ENCODE results near the gene UQCRQ. TPM values are rescaled to one million over a fixed set of nuclear protein-coding genes. Genes with fewer than 3 reads are reported as not detected.

UQCRQ gene
- total RNA-seq, 1 donor from 2014 or later: 1,839 TPM

DNA sequence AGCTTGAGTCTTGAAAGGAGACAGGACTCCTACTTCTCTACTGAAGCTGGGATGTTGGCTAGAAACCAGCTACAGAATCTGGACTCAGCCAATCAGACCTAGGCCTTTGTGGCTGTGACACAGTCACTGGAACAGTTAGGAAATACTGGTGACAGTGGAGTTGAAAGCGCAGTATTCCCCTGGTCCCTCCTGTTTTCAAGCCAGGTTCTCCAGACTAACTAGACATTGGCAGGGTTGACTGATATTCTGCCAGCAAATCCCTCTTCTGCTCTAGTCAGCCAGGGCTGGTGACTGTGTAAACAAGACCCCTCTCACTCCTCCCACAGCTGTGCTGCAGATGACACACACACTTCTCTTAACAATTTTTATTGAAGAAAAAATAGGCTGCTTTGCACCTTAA, 44.7 kb upstream of the UQCRQ start:
- no peaks in the 10 kb centered on the region for H3K9me3 ChIP-seq (replicated peaks)
- H3K27me3 ChIP-seq (ENCODE audit: low read depth): peaks cover 8% of the 10 kb centered on the region
- H3K36me3 ChIP-seq: peaks cover 4% of the 10 kb centered on the region
- DNase-seq: no peak
- H3K4me3 ChIP-seq: no peak overlapping the region
- intact Hi-C loops (cut with micrococcal nuclease): no loop called here
- H3K27ac ChIP-seq (replicated peaks): no peak overlapping the region
- peaks cover 28% of the 10 kb centered on the region for H3K4me1 ChIP-seq
- TF ChIP-seq, protein P1, sequence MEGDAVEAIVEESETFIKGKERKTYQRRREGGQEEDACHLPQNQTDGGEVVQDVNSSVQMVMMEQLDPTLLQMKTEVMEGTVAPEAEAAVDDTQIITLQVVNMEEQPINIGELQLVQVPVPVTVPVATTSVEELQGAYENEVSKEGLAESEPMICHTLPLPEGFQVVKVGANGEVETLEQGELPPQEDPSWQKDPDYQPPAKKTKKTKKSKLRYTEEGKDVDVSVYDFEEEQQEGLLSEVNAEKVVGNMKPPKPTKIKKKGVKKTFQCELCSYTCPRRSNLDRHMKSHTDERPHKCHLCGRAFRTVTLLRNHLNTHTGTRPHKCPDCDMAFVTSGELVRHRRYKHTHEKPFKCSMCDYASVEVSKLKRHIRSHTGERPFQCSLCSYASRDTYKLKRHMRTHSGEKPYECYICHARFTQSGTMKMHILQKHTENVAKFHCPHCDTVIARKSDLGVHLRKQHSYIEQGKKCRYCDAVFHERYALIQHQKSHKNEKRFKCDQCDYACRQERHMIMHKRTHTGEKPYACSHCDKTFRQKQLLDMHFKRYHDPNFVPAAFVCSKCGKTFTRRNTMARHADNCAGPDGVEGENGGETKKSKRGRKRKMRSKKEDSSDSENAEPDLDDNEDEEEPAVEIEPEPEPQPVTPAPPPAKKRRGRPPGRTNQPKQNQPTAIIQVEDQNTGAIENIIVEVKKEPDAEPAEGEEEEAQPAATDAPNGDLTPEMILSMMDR (IDR thresholded peaks at IDR 0.05; ENCODE audit: borderline replicate concordance): no peak

DNA sequence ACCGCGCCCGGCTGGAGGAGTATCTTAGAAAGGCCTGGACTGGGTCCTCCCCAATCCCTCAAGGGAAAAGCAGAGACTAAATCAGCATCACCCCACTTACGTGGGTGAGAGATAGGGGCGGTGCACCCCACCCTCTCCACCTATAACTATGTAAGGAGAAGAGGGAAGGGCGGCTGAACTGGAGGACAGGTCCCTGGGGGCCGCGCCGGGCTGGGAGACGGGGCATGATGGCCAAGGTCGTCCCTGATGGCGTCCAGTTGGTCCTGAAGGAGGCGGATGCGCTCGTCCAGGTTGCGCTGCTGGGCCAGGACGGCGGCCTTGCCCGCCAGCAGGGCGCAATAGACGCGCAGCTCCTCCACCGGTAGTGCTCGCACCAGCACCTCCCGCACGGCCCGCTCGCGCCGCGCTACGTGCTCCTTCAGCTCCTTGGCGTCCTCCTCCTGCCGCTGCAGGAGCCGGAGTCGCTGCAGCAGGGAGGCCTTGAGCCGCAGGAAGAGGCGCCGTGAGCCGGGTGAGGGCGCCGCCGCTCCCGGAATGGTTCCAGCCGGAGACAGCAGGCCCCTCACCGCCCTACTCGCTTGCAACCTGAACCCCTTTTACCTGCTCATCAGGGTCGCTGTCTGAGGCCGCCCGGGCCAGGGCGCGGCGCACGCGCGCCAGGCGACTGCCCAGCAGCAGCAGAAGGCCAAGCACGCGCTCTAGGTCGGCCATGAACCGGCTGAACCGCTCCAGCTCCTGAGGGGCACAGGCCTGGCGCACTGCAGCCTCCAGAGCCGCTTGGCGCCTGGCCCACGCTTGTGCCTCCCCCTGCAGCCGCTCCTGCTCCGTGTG, 43.6 kb upstream of the UQCRQ start:
- DNase-seq: no peak
- H3K27ac ChIP-seq (replicated peaks): peak overlapping the region; percentile 23
- peak overlapping the region; percentile 55 for H3K4me3 ChIP-seq
- H3K27me3 ChIP-seq (ENCODE audit: low read depth): peaks cover 8% of the 10 kb centered on the region
- intact Hi-C loops (cut with micrococcal nuclease): no loop called here
- peaks cover 28% of the 10 kb centered on the region for H3K4me1 ChIP-seq
- H3K9me3 ChIP-seq (replicated peaks): no peaks in the 10 kb centered on the region
- peaks cover 4% of the 10 kb centered on the region for H3K36me3 ChIP-seq
- TF ChIP-seq, protein P1 (IDR thresholded peaks at IDR 0.05; ENCODE audit: borderline replicate concordance): no peak

DNA sequence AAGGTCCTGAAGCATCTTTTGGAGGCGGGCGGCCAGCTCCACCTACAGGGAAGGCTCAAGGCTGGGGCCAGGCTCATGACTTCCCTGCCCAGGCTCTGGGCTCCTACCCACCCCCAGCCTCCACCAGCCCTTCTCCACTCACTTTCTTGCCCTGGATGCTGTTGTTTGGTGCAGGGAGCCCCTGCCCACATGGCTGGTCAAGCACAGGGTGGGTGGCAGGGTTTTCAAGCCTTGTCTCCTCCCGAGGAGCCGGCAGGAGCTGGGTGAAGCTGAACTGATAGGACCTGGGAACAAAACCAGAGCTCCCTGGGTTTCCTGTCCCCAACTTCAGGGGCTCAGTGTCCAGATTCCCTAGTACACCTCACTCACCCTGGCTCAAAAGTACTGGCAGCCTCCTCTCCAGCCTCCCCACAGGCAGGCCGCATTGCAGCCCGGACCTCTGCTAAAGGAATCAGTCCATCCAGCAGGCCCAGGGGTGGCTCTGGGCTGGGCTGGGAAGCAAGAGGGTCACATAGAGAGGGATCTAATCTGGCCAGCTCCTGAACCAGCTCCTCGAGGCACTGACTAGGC, 42.9 kb upstream of the UQCRQ start:
- intact Hi-C loops (cut with micrococcal nuclease): no loop called here
- no peak for DNase-seq
- TF ChIP-seq, protein P1 (IDR thresholded peaks at IDR 0.05; ENCODE audit: borderline replicate concordance): no peak
- H3K36me3 ChIP-seq: peaks cover 4% of the 10 kb centered on the region
- peaks cover 8% of the 10 kb centered on the region for H3K27me3 ChIP-seq (ENCODE audit: low read depth)
- peaks cover 28% of the 10 kb centered on the region for H3K4me1 ChIP-seq
- peak overlapping the region; percentile 55 for H3K4me3 ChIP-seq
- H3K9me3 ChIP-seq (replicated peaks): no peaks in the 10 kb centered on the region
- peak overlapping the region; percentile 23 for H3K27ac ChIP-seq (replicated peaks)

DNA sequence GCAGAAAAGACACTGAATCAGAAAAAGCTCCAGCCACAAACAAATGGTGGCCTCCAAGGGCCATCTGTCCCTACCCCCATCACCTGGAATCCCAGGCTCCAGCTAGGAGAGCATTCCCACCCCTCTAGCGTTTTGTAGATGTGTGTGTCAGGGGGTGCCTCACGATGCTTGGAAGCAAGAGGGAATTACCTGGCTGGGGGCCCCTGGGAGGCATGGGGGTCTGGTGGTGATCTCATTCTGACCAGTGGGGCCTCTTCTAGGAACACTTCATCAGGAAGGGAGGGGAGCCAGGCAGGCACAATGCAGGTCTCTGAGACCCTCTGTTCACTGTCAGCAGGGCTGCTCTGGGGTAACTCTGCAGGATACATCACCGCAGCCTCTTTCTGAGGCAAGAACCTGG, 42.0 kb upstream of the UQCRQ start:
- TF ChIP-seq, protein P1 (IDR thresholded peaks at IDR 0.05; ENCODE audit: borderline replicate concordance): no peak
- H3K9me3 ChIP-seq (replicated peaks): no peaks in the 10 kb centered on the region
- H3K4me3 ChIP-seq: no peak overlapping the region
- peaks cover 36% of the 10 kb centered on the region for H3K4me1 ChIP-seq
- no peak for DNase-seq
- intact Hi-C loops (cut with micrococcal nuclease): no loop called here
- H3K36me3 ChIP-seq: peaks cover 4% of the 10 kb centered on the region
- H3K27ac ChIP-seq (replicated peaks): no peak overlapping the region
- H3K27me3 ChIP-seq (ENCODE audit: low read depth): peaks cover 5% of the 10 kb centered on the region

DNA sequence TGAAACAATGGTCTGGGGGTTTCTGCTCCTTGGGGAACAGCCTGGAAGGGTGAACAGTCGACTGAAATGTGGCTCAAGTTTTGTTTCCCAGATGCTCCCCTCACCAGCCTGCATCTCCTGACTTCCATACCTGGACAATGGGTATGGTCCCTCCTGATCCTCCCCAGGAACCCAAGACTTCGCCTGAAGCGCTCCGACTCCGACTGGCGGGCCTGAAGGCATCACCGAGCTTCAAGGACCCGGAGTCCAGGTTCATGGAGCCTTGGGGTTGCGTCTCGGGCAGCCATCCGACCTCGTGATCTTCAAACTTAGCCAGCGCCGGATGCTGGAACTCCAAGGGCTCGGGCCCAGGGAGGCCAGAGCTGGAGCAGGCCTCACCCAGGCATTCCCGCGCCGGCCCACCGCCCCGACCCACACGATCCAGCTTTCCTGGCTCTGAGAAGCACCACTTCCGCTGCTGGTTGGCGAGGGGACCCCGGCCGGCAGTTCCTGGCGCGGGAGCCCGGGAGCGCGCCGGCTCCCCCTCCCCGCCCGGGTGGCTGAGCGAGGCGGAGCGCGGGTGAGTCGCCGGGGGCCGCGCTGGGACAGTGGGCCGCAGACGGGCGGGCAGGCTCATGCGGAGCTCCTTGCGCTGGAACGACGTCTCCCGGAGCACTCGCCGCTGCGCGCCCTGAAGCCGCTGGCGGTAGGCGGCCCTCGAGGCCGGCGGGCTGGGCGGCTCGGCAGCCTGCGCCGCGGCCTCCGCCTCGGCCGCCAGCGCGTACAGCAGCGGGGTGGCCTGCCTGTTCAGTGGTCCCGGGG, 41.2 kb upstream of the UQCRQ start:
- no peaks in the 10 kb centered on the region for H3K9me3 ChIP-seq (replicated peaks)
- intact Hi-C loops (cut with micrococcal nuclease): no loop called here
- H3K36me3 ChIP-seq: peaks cover 4% of the 10 kb centered on the region
- no peaks in the 10 kb centered on the region for H3K27me3 ChIP-seq (ENCODE audit: low read depth)
- peaks cover 36% of the 10 kb centered on the region for H3K4me1 ChIP-seq
- DNase-seq: no peak
- no peak overlapping the region for H3K27ac ChIP-seq (replicated peaks)
- TF ChIP-seq, protein P1 (IDR thresholded peaks at IDR 0.05; ENCODE audit: borderline replicate concordance): no peak
- peak overlapping the region; percentile 56 for H3K4me3 ChIP-seq

Measured in left ventricle myocardium inferior (tissue), 1 donor.